HEK293T (cell line): ENCODE data around the gene SELE.

Experiments
- CTCF ChIA-PET: fragments of 350-600 bp; formaldehyde crosslinking; extraction: SDS; loops from one replicate; lab custom pipeline; 2021; ENCODE audit warnings: antibody characterized with exemption, inconsistent platforms; lab: Yijun Ruan, JAX
- POLR2A ChIA-PET: fragments of 350-600 bp; formaldehyde crosslinking; extraction: SDS; loops from one replicate; lab custom pipeline; 2020; ENCODE audit warnings: antibody characterized with exemption, inconsistent platforms; lab: Yijun Ruan, JAX
- DNase-seq: peaks from one replicate; pipeline ENCODE4 v3.0.0; 2012; ENCODE audit warnings: mixed read lengths; ENCODE audit errors: extremely low spot score
- ARNT ChIP-seq: fragments of 450-650 bp; IDR thresholded peaks from 2 replicates; pipeline ENCODE4 v1.6.1; 2017; ENCODE audit warnings: mild to moderate bottlenecking
- BHLHE40 ChIP-seq: fragments of 450-650 bp; IDR thresholded peaks from 2 replicates; pipeline ENCODE4 v1.6.1; 2016; ENCODE audit warnings: mild to moderate bottlenecking, moderate library complexity, borderline replicate concordance
- CTBP1 ChIP-seq: fragments of 450-650 bp; IDR thresholded peaks from 2 replicates; pipeline ENCODE4 v1.6.1; 2016; ENCODE audit warnings: borderline replicate concordance
- ELF4 ChIP-seq: fragments of 450-650 bp; IDR thresholded peaks from 2 replicates; pipeline ENCODE4 v1.6.1; 2017; ENCODE audit warnings: antibody characterized with exemption
- FOXA1 ChIP-seq: fragments of 450-650 bp; IDR thresholded peaks from 2 replicates; pipeline ENCODE4 v1.6.1; 2016; ENCODE audit warnings: mild to moderate bottlenecking
- FOXM1 ChIP-seq: fragments of 450-650 bp; IDR thresholded peaks from 2 replicates; pipeline ENCODE4 v1.6.1; 2017; ENCODE audit warnings: mild to moderate bottlenecking, borderline replicate concordance
- HDGF ChIP-seq: fragments of 450-650 bp; IDR thresholded peaks from 2 replicates; pipeline ENCODE4 v1.6.1; 2017; ENCODE audit warnings: antibody characterized with exemption, borderline replicate concordance
- L3MBTL2 ChIP-seq: fragments of 450-650 bp; conservative IDR thresholded peaks from 2 replicates; pipeline ENCODE4 v1.6.1; 2016; ENCODE audit warnings: mild to moderate bottlenecking
- LEF1 ChIP-seq: fragments of 450-650 bp; IDR thresholded peaks from 2 replicates; pipeline ENCODE4 v1.6.1; 2017; ENCODE audit warnings: mild to moderate bottlenecking, borderline replicate concordance
- NFRKB ChIP-seq: fragments of 450-650 bp; IDR thresholded peaks from 2 replicates; pipeline ENCODE4 v1.6.1; 2016; ENCODE audit warnings: mild to moderate bottlenecking, moderate library complexity
- PKNOX1 ChIP-seq: fragments of 450-650 bp; IDR thresholded peaks from 2 replicates; pipeline ENCODE4 v1.6.1; 2016
- SP1 ChIP-seq: fragments of 450-650 bp; IDR thresholded peaks from 2 replicates; pipeline ENCODE4 v1.6.1; 2017
- SUZ12 ChIP-seq: fragments of 450-650 bp; IDR thresholded peaks from 2 replicates; pipeline ENCODE4 v1.6.1; 2016; ENCODE audit warnings: mild to moderate bottlenecking
- TARDBP ChIP-seq: fragments of 450-650 bp; IDR thresholded peaks from 2 replicates; pipeline ENCODE4 v1.6.1; 2016
- ZNF384 ChIP-seq: fragments of 450-650 bp; IDR thresholded peaks from 2 replicates; pipeline ENCODE4 v1.6.1; 2016

The SELE gene

DNA sequence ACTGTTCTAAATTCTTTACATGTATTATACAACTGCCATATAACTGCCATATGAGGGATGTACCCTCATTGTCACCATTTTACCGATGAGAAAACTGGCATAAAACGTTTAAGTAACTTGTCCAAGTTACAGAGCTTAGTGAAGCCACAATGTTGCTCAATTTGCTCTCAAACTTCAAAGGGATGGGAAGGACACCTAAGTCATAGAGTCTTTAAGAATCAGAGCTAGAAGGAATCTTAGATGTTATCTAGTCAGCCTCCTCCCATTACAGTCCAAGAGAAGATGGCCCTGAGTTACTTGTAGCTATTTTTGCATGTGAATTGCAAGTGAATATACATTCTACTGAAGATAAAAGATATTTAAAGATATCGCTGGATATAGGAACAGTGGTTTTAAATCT, 54.2 kb downstream of the SELE start:
- no peak for DNase-seq
- ChIA-PET CTCF (no interaction called here), POLR2A (no interaction called here)
- TF ChIP-seq LEF1 (no peak), BHLHE40 (no peak), CTBP1 (no peak), SP1 (no peak), ELF4 (no peak), FOXA1 (no peak), ZNF384 (no peak), HDGF (no peak), L3MBTL2 (no peak), PKNOX1 (no peak), FOXM1 (no peak), NFRKB (no peak), SUZ12 (no peak)

DNA sequence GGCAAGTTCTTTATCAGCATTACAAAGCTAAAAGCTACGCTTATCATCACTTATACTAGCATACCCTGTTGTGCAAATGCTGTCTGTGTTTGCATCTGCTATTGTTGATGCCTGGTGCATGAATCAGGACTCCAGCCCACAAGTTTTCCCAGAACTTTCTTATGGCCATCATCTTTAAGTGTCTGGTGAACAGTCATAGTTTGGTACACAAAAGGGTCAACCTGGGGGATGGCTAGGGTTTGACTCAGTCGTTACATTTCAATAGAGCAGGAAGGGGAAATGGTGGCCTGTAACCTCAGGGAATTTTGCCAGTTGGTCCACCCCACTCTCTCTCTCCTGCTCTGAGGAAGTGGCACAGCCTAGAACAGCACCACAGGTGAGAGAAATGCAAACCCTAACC, 57.9 kb downstream of the SELE start:
- CTCF ChIA-PET, result no interaction called here
- no peak for DNase-seq
- POLR2A ChIA-PET, result no interaction called here
- TF ChIP-seq ELF4, result no peak
- TF ChIP-seq NFRKB, result no peak
- no peak for TF ChIP-seq CTBP1
- TF ChIP-seq ARNT, result no peak
- TF ChIP-seq BHLHE40, result no peak
- TF ChIP-seq HDGF, result no peak
- TF ChIP-seq TARDBP, result no peak
- TF ChIP-seq SP1, result no peak
